ENCODE measurements around the gene NBEA.
"Not testable (repeated sequence)": the region's sequence is repeated elsewhere in the genome, so short reads cannot be mapped to it uniquely, and the experiment has no call there.

Gene NBEA

GRCh38 chr13:35093356-35093755 is 151.3 kb downstream of the NBEA start:
- no peak for DNase-seq

GRCh38 chr13:35106771-35107170 is 164.7 kb downstream of the NBEA start:
- not testable (repeated sequence) for DNase-seq

GRCh38 chr13:35107535-35107934 is 165.5 kb downstream of the NBEA start:
- DNase-seq = no peak

- not testable (repeated sequence) for DNase-seq
These were observed 171.5 kb downstream of the NBEA start for GRCh38 chr13:35113612-35114011.

GRCh38 chr13:35127466-35127865 is 185.4 kb downstream of the NBEA start:
- no peak for DNase-seq

- DNase-seq = no peak
These were observed 187.4 kb downstream of the NBEA start for GRCh38 chr13:35129500-35129899.

- no peak for DNase-seq
These were observed 189.4 kb downstream of the NBEA start for GRCh38 chr13:35131471-35131870.

GRCh38 chr13:35136585-35136984 is 194.5 kb downstream of the NBEA start:
- DNase-seq = no peak

- no peak for DNase-seq
These were observed 197.5 kb downstream of the NBEA start for GRCh38 chr13:35139591-35139990.

- no peak for DNase-seq
These were observed 198.3 kb downstream of the NBEA start for GRCh38 chr13:35140321-35140720.

- no peak for DNase-seq
These were observed 198.8 kb downstream of the NBEA start for GRCh38 chr13:35140831-35141230.

GRCh38 chr13:35143123-35143522 is 201.1 kb downstream of the NBEA start:
- DNase-seq = no peak

- DNase-seq = no peak
These were observed 202.3 kb downstream of the NBEA start for GRCh38 chr13:35144166-35144890.

- no peak for DNase-seq
These were observed 204.6 kb downstream of the NBEA start for GRCh38 chr13:35146686-35147085.

- DNase-seq = no peak
These were observed 215.2 kb downstream of the NBEA start for GRCh38 chr13:35157143-35157755.

- no peak for DNase-seq
These were observed 217.0 kb downstream of the NBEA start for GRCh38 chr13:35159041-35159440.

GRCh38 chr13:35160896-35161295 is 218.8 kb downstream of the NBEA start:
- no peak for DNase-seq

GRCh38 chr13:35162420-35162819 is 220.3 kb downstream of the NBEA start:
- no peak for DNase-seq

GRCh38 chr13:35163674-35164073 is 221.6 kb downstream of the NBEA start:
- DNase-seq = no peak

GRCh38 chr13:35164324-35164932 is 222.4 kb downstream of the NBEA start:
- DNase-seq = no peak

- no peak for DNase-seq
These were observed 223.1 kb downstream of the NBEA start for GRCh38 chr13:35165205-35165604.

- DNase-seq = no peak
These were observed 237.4 kb downstream of the NBEA start for GRCh38 chr13:35179494-35179893.

- DNase-seq = no peak
These were observed 238.0 kb downstream of the NBEA start for GRCh38 chr13:35179920-35180663.

- DNase-seq = no peak
These were observed 248.2 kb downstream of the NBEA start for GRCh38 chr13:35190241-35190640.

All from NCI-H1092 (cell line).